H9 (cell line): Measurements from ENCODE around the gene SLX4IP. TPM values are rescaled to one million over a fixed set of nuclear protein-coding genes. Genes with fewer than 3 reads are reported as not detected.
A peak's percentile ranks its signal among the peaks of the same experiment; 100 is the strongest.

ENCODE experiments used
- DNase-seq: peaks from one replicate; pipeline ENCODE4 v3.0.0-alpha.2; 2017
- H2AFZ ChIP-seq: one replicate; pipeline ENCODE4 v1.6.1; 2013; ENCODE audit warnings: mild to moderate bottlenecking, low read length, control low read depth, moderate library complexity
- H2AK5ac ChIP-seq: 2 replicates; pipeline ENCODE4 v1.6.1; 2013; ENCODE audit warnings: low read length, control low read depth, mixed read lengths; ENCODE audit not compliant: insufficient read length
- H2BK120ac ChIP-seq: one replicate; pipeline ENCODE4 v1.6.1; 2013; ENCODE audit warnings: low read depth, mild to moderate bottlenecking, low read length, control low read depth, inconsistent platforms; ENCODE audit not compliant: poor library complexity, severe bottlenecking
- H2BK12ac ChIP-seq: 2 replicates; pipeline ENCODE4 v1.6.1; 2013; ENCODE audit warnings: low read length, control low read depth, mixed read lengths, low read depth; ENCODE audit not compliant: insufficient read length
- H2BK15ac ChIP-seq: 2 replicates; pipeline ENCODE4 v1.6.1; 2013; ENCODE audit warnings: low read depth, low read length, control low read depth
- H2BK20ac ChIP-seq: one replicate; pipeline ENCODE4 v1.6.1; 2013; ENCODE audit warnings: low read depth, mild to moderate bottlenecking, low read length, control low read depth, inconsistent platforms; ENCODE audit not compliant: poor library complexity, severe bottlenecking
- H2BK5ac ChIP-seq: 2 replicates; pipeline ENCODE4 v1.6.1; 2013; ENCODE audit warnings: low read length, control low read depth, mixed read lengths; ENCODE audit not compliant: insufficient read length
- H3K14ac ChIP-seq: 2 replicates; pipeline ENCODE4 v1.6.1; 2013; ENCODE audit warnings: low read length, control low read depth; ENCODE audit not compliant: insufficient read depth
- H3K18ac ChIP-seq: 2 replicates; pipeline ENCODE4 v1.6.1; 2013; ENCODE audit warnings: low read depth, mild to moderate bottlenecking, mixed read lengths, low read length, control low read depth; ENCODE audit not compliant: insufficient read length
- H3K23ac ChIP-seq: 2 replicates; pipeline ENCODE4 v1.6.1; 2013; ENCODE audit warnings: low read length, control low read depth, mixed read lengths, low read depth; ENCODE audit not compliant: insufficient read length
- H3K23me2 ChIP-seq: 2 replicates; pipeline ENCODE4 v1.6.1; 2013; ENCODE audit warnings: low read depth, mild to moderate bottlenecking, mixed read lengths, low read length, control low read depth; ENCODE audit not compliant: insufficient read length, poor library complexity, severe bottlenecking
- H3K27ac ChIP-seq: 2 replicates; pipeline ENCODE4 v1.5.1; 2013; ENCODE audit warnings: low read length, control low read depth, mixed read lengths, low read depth; ENCODE audit not compliant: insufficient read length
- H3K27me3 ChIP-seq: 2 replicates; pipeline ENCODE4 v1.6.1; 2013; ENCODE audit warnings: low read length, control low read depth, inconsistent platforms; ENCODE audit not compliant: insufficient read depth
- H3K4ac ChIP-seq: 2 replicates; pipeline ENCODE4 v1.6.1; 2013; ENCODE audit warnings: low read depth, mild to moderate bottlenecking, control low read depth, inconsistent platforms, low read length, moderate library complexity
- H3K4me1 ChIP-seq: 2 replicates; pipeline ENCODE4 v1.6.1; 2013; ENCODE audit warnings: low read length, control low read depth, inconsistent platforms; ENCODE audit not compliant: insufficient read depth
- H3K4me2 ChIP-seq: 2 replicates; pipeline ENCODE4 v1.6.1; 2013; ENCODE audit warnings: low read length, control low read depth, mixed read lengths; ENCODE audit not compliant: insufficient read length, insufficient read depth
- H3K56ac ChIP-seq: 2 replicates; pipeline ENCODE4 v1.6.1; 2013; ENCODE audit warnings: low read depth, mild to moderate bottlenecking, mixed read lengths, low read length, control low read depth; ENCODE audit not compliant: insufficient read length
- H3K79me1 ChIP-seq: 2 replicates; pipeline ENCODE4 v1.6.1; 2013; ENCODE audit warnings: low read depth, mild to moderate bottlenecking, moderate library complexity, low read length, control low read depth, inconsistent platforms; ENCODE audit not compliant: insufficient read depth, poor library complexity, severe bottlenecking
- H3K79me2 ChIP-seq: 2 replicates; pipeline ENCODE4 v1.6.1; 2013; ENCODE audit warnings: low read length, control low read depth, inconsistent platforms; ENCODE audit not compliant: insufficient read depth
- H3K9ac ChIP-seq: 2 replicates; pipeline ENCODE4 v1.6.1; 2013; ENCODE audit warnings: low read length, control low read depth, mixed read lengths; ENCODE audit not compliant: insufficient read length; ENCODE audit errors: extremely low read depth
- H3K9me3 ChIP-seq: one replicate; pipeline ENCODE4 v1.6.1; 2013; ENCODE audit warnings: low read depth, low read length, inconsistent platforms; ENCODE audit not compliant: control insufficient read depth
- H3T11ph ChIP-seq: one replicate; pipeline ENCODE4 v1.6.1; 2013; ENCODE audit warnings: mild to moderate bottlenecking, low read length, control low read depth, inconsistent platforms
- H4K20me1 ChIP-seq: one replicate; pipeline ENCODE4 v1.6.1; 2013; ENCODE audit not compliant: control insufficient read depth, insufficient read length, insufficient read depth
- H4K5ac ChIP-seq: 2 replicates; pipeline ENCODE4 v1.6.1; 2013; ENCODE audit warnings: low read depth, mild to moderate bottlenecking, mixed read lengths, low read length, control low read depth; ENCODE audit not compliant: insufficient read length
- H4K8ac ChIP-seq: replicated peaks from 2 replicates; pipeline ENCODE4 v1.6.1; 2013; ENCODE audit warnings: low read length, control low read depth, mixed read lengths, low read depth; ENCODE audit not compliant: insufficient read length
- H4K91ac ChIP-seq: 2 replicates; pipeline ENCODE4 v1.6.1; 2013; ENCODE audit warnings: low read depth, mild to moderate bottlenecking, moderate library complexity, mixed read lengths, low read length, control low read depth; ENCODE audit not compliant: insufficient read length
- H3K27ac Mint-ChIP-seq, 3 experiments: 2 replicates in 2 of 3; 3 replicates in 1 of 3; pipeline ENCODE4 v1.8.0; 2020 to 2021; ENCODE audit warnings: mixed read lengths in 3 of 3, mild to moderate bottlenecking in 1 of 3, moderate library complexity in 1 of 3
- H3K27me3 Mint-ChIP-seq: 2 replicates; pipeline ENCODE4 v1.8.0; 2021; ENCODE audit warnings: low read depth, mild to moderate bottlenecking, moderate library complexity, mixed read lengths
- H3K36me3 Mint-ChIP-seq, 3 experiments: 2 replicates in 2 of 3; 3 replicates in 1 of 3; pipeline ENCODE4 v1.8.0; 2020 to 2021; ENCODE audit warnings: low read depth in 3 of 3, mixed read lengths in 3 of 3; ENCODE audit not compliant: insufficient read depth in 1 of 3
- H3K4me1 Mint-ChIP-seq, 2 experiments: 2 replicates each; pipeline ENCODE4 v1.8.0; 2020; ENCODE audit warnings: mixed read lengths in 2 of 2
- H3K4me3 Mint-ChIP-seq, 2 experiments: 2 replicates in 1 of 2; 3 replicates in 1 of 2; pipeline ENCODE4 v1.8.0; 2020 to 2021; ENCODE audit warnings: mild to moderate bottlenecking in 2 of 2, mixed read lengths in 2 of 2, moderate library complexity in 1 of 2
- H3K9me3 Mint-ChIP-seq, 2 experiments: 2 replicates in 1 of 2; 3 replicates in 1 of 2; pipeline ENCODE4 v1.8.0; 2020; ENCODE audit warnings: mild to moderate bottlenecking in 2 of 2, mixed read lengths in 2 of 2, moderate library complexity in 1 of 2
- WGBS: extraction: QIAGEN DNeasy Blood & Tissue Kit; methylation state at CpG from one replicate; pipeline ENCODE4 v1.1.7; 2013; ENCODE audit warnings: missing lambda C conversion rate, low lambda C conversion rate, mixed read lengths; ENCODE audit not compliant: insufficient read length; ENCODE audit errors: extremely low coverage; 5-methylcytosine and 5-hydroxymethylcytosine counted together
- total RNA-seq: library from RNA; stranded (reverse); gene quantifications from 2 replicates; pipeline ENCODE4 v1.2.1, GENCODE V29; 2021
- TF ChIP-seq, protein P1 (sequence below): fragments of 200-600 bp; sonication (generic); conservative IDR thresholded peaks from 3 replicates; pipeline ENCODE4 v1.8.0; 2021; ENCODE audit warnings: antibody characterized with exemption, mild to moderate bottlenecking

SLX4IP gene
- total RNA-seq, 1 experiment from 2014 or later, result 7.9 TPM

DNA sequence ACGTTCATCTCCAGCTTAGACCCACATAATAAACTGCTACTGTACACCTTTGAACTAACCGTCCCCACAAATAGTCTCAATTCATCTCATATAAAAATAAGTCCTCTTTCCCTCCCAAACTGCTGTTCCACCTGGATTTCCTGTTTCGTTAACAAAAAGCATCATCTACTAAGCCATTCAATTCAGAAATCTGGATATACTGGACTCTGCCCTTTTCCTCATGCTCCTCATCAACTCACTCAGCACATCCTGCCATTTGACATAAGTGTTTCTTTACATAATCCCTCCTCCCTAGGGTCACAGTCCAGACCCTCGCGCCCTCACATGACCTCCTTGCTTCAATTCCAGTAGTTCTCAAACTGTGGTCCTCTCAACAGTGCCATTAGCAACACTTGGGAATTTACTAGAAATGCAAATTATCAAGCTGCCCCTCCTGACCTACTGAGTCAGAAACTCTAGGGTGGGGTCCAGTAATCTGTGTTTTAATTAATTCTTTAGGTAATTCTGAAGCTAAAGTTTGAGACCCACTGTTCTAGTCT is 5.6 kb upstream of the SLX4IP start:
- TF ChIP-seq, protein P1, sequence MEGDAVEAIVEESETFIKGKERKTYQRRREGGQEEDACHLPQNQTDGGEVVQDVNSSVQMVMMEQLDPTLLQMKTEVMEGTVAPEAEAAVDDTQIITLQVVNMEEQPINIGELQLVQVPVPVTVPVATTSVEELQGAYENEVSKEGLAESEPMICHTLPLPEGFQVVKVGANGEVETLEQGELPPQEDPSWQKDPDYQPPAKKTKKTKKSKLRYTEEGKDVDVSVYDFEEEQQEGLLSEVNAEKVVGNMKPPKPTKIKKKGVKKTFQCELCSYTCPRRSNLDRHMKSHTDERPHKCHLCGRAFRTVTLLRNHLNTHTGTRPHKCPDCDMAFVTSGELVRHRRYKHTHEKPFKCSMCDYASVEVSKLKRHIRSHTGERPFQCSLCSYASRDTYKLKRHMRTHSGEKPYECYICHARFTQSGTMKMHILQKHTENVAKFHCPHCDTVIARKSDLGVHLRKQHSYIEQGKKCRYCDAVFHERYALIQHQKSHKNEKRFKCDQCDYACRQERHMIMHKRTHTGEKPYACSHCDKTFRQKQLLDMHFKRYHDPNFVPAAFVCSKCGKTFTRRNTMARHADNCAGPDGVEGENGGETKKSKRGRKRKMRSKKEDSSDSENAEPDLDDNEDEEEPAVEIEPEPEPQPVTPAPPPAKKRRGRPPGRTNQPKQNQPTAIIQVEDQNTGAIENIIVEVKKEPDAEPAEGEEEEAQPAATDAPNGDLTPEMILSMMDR, result no peak
- H4K8ac ChIP-seq, result no peak overlapping the region
- H3K4me1 ChIP-seq, result peaks cover 3% of the 10 kb centered on the region; the same call in 1 of the 2 replicates
- H2AFZ ChIP-seq, result no peak overlapping the region
- H4K5ac ChIP-seq, result no peak overlapping the region
- no peak overlapping the region for H3K9ac ChIP-seq
- H3K79me2 ChIP-seq, result peaks cover 8% of the 10 kb centered on the region; the same call in 1 of the 2 replicates
- no peak overlapping the region for H3K18ac ChIP-seq
- H3K23ac ChIP-seq, result no peak overlapping the region
- H4K91ac ChIP-seq, result no peak overlapping the region
- no peak overlapping the region for H3K4ac ChIP-seq
- H2BK120ac ChIP-seq, result no peak overlapping the region
- H3K14ac ChIP-seq, result no peak overlapping the region
- H3K36me3 Mint-ChIP-seq, result peaks cover 8 to 10% (median 10%) of the 10 kb centered on the region in 3 experiments; a peak in 6 of 7 replicates
- peak overlapping the region in 2 of 3 experiments; percentile 3; a peak in 4 of 7 replicates for H3K27ac Mint-ChIP-seq
- no peak for DNase-seq
- H2BK5ac ChIP-seq, result no peak overlapping the region
- H3K4me1 Mint-ChIP-seq, result peaks cover 38 to 40% of the 10 kb centered on the region in 2 experiments
- H3K23me2 ChIP-seq, result peaks cover 4% of the 10 kb centered on the region
- no peak overlapping the region for H3K4me2 ChIP-seq
- H3K4me3 Mint-ChIP-seq, result no peak overlapping the region
- H3K27me3 ChIP-seq, result no peaks in the 10 kb centered on the region
- no peak overlapping the region for H2BK20ac ChIP-seq
- H2AK5ac ChIP-seq, result no peak overlapping the region
- H2BK15ac ChIP-seq, result no peak overlapping the region
- WGBS, result no CpG with 5 or more reads among the region's 5 CpGs
- no peak overlapping the region for H3K56ac ChIP-seq
- no peaks in the 10 kb centered on the region for H3K27me3 Mint-ChIP-seq
- H3K27ac ChIP-seq, result no peak overlapping the region
- no peak overlapping the region for H3T11ph ChIP-seq
- no peak overlapping the region for H2BK12ac ChIP-seq
- no peaks in the 10 kb centered on the region for H3K9me3 Mint-ChIP-seq
- peaks cover 13% of the 10 kb centered on the region for H3K79me1 ChIP-seq
- no peaks in the 10 kb centered on the region for H3K9me3 ChIP-seq
- H4K20me1 ChIP-seq, result no peaks in the 10 kb centered on the region
